22Rv1 (cell line): ENCODE measurements around the gene ZNF618.

ENCODE experiments used
- H3K27ac ChIP-seq: fragments of 450-650 bp; 2 replicates; pipeline ENCODE4 v1.5.1; 2017
- CTCF ChIP-seq: fragments of 450-650 bp; IDR thresholded peaks from 2 replicates; pipeline ENCODE4 v1.5.1; 2017; ENCODE audit warnings: mild to moderate bottlenecking
- ZFX ChIP-seq: fragments of 450-650 bp; IDR thresholded peaks from 2 replicates; pipeline ENCODE4 v1.6.1; 2017; ENCODE audit warnings: antibody characterized with exemption, borderline replicate concordance

The ZNF618 gene

GRCh38 chr9:114006155-114006550 lies 130.0 kb downstream of the ZNF618 start:
- TF ChIP-seq ZFX (no peak), CTCF (no peak)
- H3K27ac ChIP-seq, result no peak overlapping the region

GRCh38 chr9:114006931-114007691 lies 131.0 kb downstream of the ZNF618 start:
- no peak overlapping the region for H3K27ac ChIP-seq
- TF ChIP-seq CTCF (no peak), ZFX (no peak)

GRCh38 chr9:114007991-114008666 lies 132.0 kb downstream of the ZNF618 start:
- TF ChIP-seq CTCF (no peak), ZFX (no peak)
- H3K27ac ChIP-seq, result no peak overlapping the region

- no peak for TF ChIP-seq ZFX
- no peak for TF ChIP-seq CTCF
- no peak overlapping the region for H3K27ac ChIP-seq
These were observed 132.7 kb downstream of the ZNF618 start for GRCh38 chr9:114008667-114009410.

GRCh38 chr9:114011313-114011712 lies 135.2 kb downstream of the ZNF618 start:
- TF ChIP-seq ZFX (no peak), CTCF (no peak)

GRCh38 chr9:114012126-114012525 lies 136.0 kb downstream of the ZNF618 start:
- TF ChIP-seq ZFX (no peak), CTCF (no peak)

More at GRCh38 chr9:114011313-114011712, 135.2 kb downstream of the ZNF618 start:
- no peak overlapping the region for H3K27ac ChIP-seq

GRCh38 chr9:114014044-114014443 lies 137.9 kb downstream of the ZNF618 start:
- TF ChIP-seq CTCF, result no peak
- no peak for TF ChIP-seq ZFX

More at GRCh38 chr9:114012126-114012525, 136.0 kb downstream of the ZNF618 start:
- H3K27ac ChIP-seq, result no peak overlapping the region

More at GRCh38 chr9:114014044-114014443, 137.9 kb downstream of the ZNF618 start:
- no peak overlapping the region for H3K27ac ChIP-seq
